ENCODE measurements around the gene TANC1. TPM values are rescaled to one million over a fixed set of nuclear protein-coding genes. Genes with fewer than 3 reads are reported as not detected.

The TANC1 gene
- total and polyA plus RNA-seq, 2 donors (not counting 3 experiments of a cell fraction or from before 2014, with no cell fraction given) = 58.9 to 99.4 TPM

DNA sequence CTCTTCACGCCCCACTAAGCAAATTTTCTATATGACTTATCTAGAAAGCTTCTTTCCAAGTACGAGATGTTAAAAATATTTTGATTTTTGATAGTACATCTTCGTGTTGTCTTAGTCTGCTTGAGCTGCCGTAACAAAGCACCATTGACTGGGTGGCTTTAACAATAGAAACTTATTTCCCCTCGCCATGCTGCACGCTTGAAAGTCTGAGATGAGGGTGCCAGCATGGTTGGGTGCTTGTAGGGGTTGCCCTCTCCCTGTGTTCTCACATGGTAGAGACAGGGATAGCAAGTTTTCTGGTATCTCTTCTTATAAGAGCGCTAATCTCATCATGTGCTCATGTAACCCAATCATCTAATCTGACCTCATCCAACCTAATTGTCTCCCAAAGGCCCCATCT is 106.2 kb downstream of the TANC1 start:
- no peak overlapping the region for H3K4me3 ChIP-seq (replicated peaks in 1 of 3; ENCODE audit: insufficient read depth in 1 of 3, low read depth in 1 of 3, low read length in 3 of 3)
- H3K27me3 ChIP-seq (ENCODE audit: control insufficient read depth in 2 of 2, insufficient read depth in 2 of 2, low read length in 2 of 2) = no peaks in the 10 kb centered on the region
- no peak for FAIRE-seq
- peaks cover 49% of the 10 kb centered on the region for H3K79me2 ChIP-seq (ENCODE audit: control insufficient read depth, insufficient read depth, low read length)
- H3K4me2 ChIP-seq (ENCODE audit: insufficient read depth, low read length) = no peak overlapping the region
- TF ChIP-seq JUN (IDR thresholded peaks at IDR 0.05; ENCODE audit: borderline replicate concordance, insufficient read depth, insufficient read length, low read depth) = no peak
- no peak for TF ChIP-seq POLR2A (IDR thresholded peaks at IDR 0.05; ENCODE audit: low read depth, low read length)
- no peak for TF ChIP-seq FOS (IDR thresholded peaks at IDR 0.05; ENCODE audit: borderline replicate concordance, insufficient read depth, low read length)
- TF ChIP-seq POLR2AphosphoS5 (IDR thresholded peaks at IDR 0.05; ENCODE audit: insufficient read depth, low read depth, low read length) = no peak
- TF ChIP-seq, protein P1, sequence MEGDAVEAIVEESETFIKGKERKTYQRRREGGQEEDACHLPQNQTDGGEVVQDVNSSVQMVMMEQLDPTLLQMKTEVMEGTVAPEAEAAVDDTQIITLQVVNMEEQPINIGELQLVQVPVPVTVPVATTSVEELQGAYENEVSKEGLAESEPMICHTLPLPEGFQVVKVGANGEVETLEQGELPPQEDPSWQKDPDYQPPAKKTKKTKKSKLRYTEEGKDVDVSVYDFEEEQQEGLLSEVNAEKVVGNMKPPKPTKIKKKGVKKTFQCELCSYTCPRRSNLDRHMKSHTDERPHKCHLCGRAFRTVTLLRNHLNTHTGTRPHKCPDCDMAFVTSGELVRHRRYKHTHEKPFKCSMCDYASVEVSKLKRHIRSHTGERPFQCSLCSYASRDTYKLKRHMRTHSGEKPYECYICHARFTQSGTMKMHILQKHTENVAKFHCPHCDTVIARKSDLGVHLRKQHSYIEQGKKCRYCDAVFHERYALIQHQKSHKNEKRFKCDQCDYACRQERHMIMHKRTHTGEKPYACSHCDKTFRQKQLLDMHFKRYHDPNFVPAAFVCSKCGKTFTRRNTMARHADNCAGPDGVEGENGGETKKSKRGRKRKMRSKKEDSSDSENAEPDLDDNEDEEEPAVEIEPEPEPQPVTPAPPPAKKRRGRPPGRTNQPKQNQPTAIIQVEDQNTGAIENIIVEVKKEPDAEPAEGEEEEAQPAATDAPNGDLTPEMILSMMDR (IDR thresholded peaks at IDR 0.05; ENCODE audit: extremely low read depth in 1 of 2, insufficient read depth in 1 of 2, low read depth in 1 of 2, low read length in 2 of 2) = no peak
- no peak for TF ChIP-seq MAX (IDR thresholded peaks at IDR 0.05; ENCODE audit: insufficient read depth, insufficient read length)
- TF ChIP-seq GATA2 (IDR thresholded peaks at IDR 0.05; ENCODE audit: insufficient read depth, insufficient read length, low read depth, low read length) = no peak
- no peak for TF ChIP-seq EZH2 (IDR thresholded peaks at IDR 0.05; ENCODE audit: borderline replicate concordance, low read depth, low read length, severe bottlenecking)
- TF ChIP-seq MYC (IDR thresholded peaks at IDR 0.05; ENCODE audit: low read depth, low read length) = no peak
- dilution Hi-C loops (cut with MboI; ENCODE audit: extremely low pct_ligation_motif_present, low sequenced_read_pairs) = no loop called here
- ChIA-PET POLR2A (no interaction called here), CTCF (interaction anchor here (1.3 to 1.4 kb wide), 2 partner anchors 10 to 21 kb away, joined by 4 to 5 read pairs; no protein-coding TSS in a partner anchor)
- H3K36me3 ChIP-seq (ENCODE audit: control insufficient read depth in 2 of 2, extremely low read depth in 1 of 2, insufficient read depth in 2 of 2, low read length in 2 of 2) = no peaks in the 10 kb centered on the region
- intact Hi-C loops (cut with micrococcal nuclease) = no loop called here
- H2AFZ ChIP-seq (ENCODE audit: low read depth, low read length) = no peak overlapping the region
- no peak for DNase-seq (ENCODE audit: low read depth, low spot score)
- no peaks in the 10 kb centered on the region for H3K9me1 ChIP-seq (replicated peaks; ENCODE audit: control insufficient read depth, extremely low read depth, insufficient read depth, low read length)
- no peak overlapping the region for H3K9ac ChIP-seq (replicated peaks; ENCODE audit: extremely low read depth, insufficient read depth, low read length)
- peaks cover 71% of the 10 kb centered on the region for H3K4me1 ChIP-seq (ENCODE audit: control insufficient read depth, extremely low read depth, insufficient read depth, low read length)
- no peaks in the 10 kb centered on the region for H3K9me3 ChIP-seq (replicated peaks; ENCODE audit: control insufficient read depth, insufficient read depth, low read length)
- H3K27ac ChIP-seq (ENCODE audit: insufficient read depth, low read depth, low read length) = no peak overlapping the region
- H4K20me1 ChIP-seq (replicated peaks; ENCODE audit: control insufficient read depth, extremely low read depth, insufficient read depth, low read length) = no peaks in the 10 kb centered on the region
- BruUV-seq (replicated peaks) = no TSS peak
